ENCODE measurements around the gene NBAS.

GRCh38 chr2:15553951-15554350 is 7.2 kb downstream of the NBAS start:
- TF ChIP-seq POLR2AphosphoS5 (IDR thresholded peaks at IDR 0.05; ENCODE audit: low read depth, low read length): no peak
- no peak for TF ChIP-seq SIN3A (IDR thresholded peaks at IDR 0.05; ENCODE audit: borderline replicate concordance, insufficient read depth, low read length)
- TF ChIP-seq TAF1 (IDR thresholded peaks at IDR 0.05; ENCODE audit: borderline replicate concordance, insufficient read depth, low read length): no peak
- no peak for TF ChIP-seq FOXP2 (optimal IDR thresholded peaks at IDR 0.05; ENCODE audit: borderline replicate concordance, extremely low read depth, extremely low read length, insufficient read depth)

All from PFSK-1 (cell line).